ENCODE results near the gene SMIM36.
"Not testable (repeated sequence)": the region's sequence is repeated elsewhere in the genome, so short reads cannot be mapped to it uniquely, and the experiment has no call there.

The SMIM36 gene

DNA sequence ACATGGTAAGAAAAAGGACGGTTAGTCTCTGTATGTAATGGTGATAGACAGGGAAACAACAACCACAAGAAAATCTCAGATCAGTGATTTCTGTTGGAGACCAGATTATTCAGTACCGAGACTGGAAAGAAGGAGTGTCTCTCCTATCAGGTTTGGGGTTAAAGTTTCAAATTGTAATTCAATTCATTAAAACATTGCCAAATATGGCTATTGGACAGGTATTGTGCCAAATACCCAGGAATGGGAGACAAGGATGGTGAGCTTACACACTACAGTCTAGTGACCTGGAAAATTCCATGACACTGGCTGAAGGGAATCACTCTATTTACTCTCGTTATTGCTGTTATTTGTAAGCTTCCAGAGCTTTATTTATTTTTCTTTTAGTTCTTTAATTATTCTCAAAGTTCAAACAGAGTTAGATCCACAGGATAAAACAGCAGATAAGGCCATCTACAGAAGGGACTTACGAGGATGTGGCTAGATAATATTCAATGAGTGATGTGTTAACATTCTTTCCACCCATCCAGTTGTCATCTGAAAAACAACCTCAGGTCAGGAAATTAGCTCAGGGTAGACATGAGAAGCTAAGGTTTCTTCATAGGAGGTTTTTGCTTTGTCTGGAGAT, 64.6 kb downstream of the SMIM36 start:
- H3K4me2 ChIP-seq (ENCODE audit: low read depth, low read length) = no peak overlapping the region
- H3F3A ChIP-seq (ENCODE audit: insufficient read depth, low read length) = no peaks in the 10 kb centered on the region
- no peaks in the 10 kb centered on the region for H3K36me3 ChIP-seq (replicated peaks; ENCODE audit: insufficient read depth, low read length)
- H3K4me3 ChIP-seq (ENCODE audit: low read length) = no peak overlapping the region
- H3K4me1 ChIP-seq (ENCODE audit: low read length) = no peaks in the 10 kb centered on the region
- H3K9me3 ChIP-seq (replicated peaks; ENCODE audit: insufficient read depth, low read length) = no peaks in the 10 kb centered on the region
- TF ChIP-seq EZH2 (optimal IDR thresholded peaks at IDR 0.05; ENCODE audit: low read depth, low read length) = no peak
- no peak for TF ChIP-seq CTCF (IDR thresholded peaks at IDR 0.05; ENCODE audit: low read length)
- no peak for TF ChIP-seq EZH2phosphoT487 (IDR thresholded peaks at IDR 0.05; ENCODE audit: low read length)
- H3K79me2 ChIP-seq (ENCODE audit: low read length) = no peaks in the 10 kb centered on the region
- H3K27me3 ChIP-seq (replicated peaks; ENCODE audit: insufficient read depth, low read length) = no peaks in the 10 kb centered on the region
- no peak for DNase-seq
- no peak overlapping the region for H3K9ac ChIP-seq (ENCODE audit: low read length)
- no peaks in the 10 kb centered on the region for H4K20me1 ChIP-seq (ENCODE audit: insufficient read depth, low read length)
- no peaks in the 10 kb centered on the region for H3K9me2 ChIP-seq (replicated peaks; ENCODE audit: insufficient read depth, low read length)
- no peak overlapping the region for H2AFZ ChIP-seq (ENCODE audit: low read length)
- H3K27ac ChIP-seq (ENCODE audit: low read length) = no peak overlapping the region

GRCh38 chr17:55446004-55446403, 65.2 kb downstream of the SMIM36 start:
- not testable (repeated sequence) for H3K27me3 ChIP-seq (replicated peaks; ENCODE audit: insufficient read depth, low read length); H3K36me3 ChIP-seq (replicated peaks; ENCODE audit: insufficient read depth, low read length); DNase-seq; H3K27ac ChIP-seq (ENCODE audit: low read length); H2AFZ ChIP-seq (ENCODE audit: low read length); H3K4me1 ChIP-seq (ENCODE audit: low read length); H4K20me1 ChIP-seq (ENCODE audit: insufficient read depth, low read length); H3K79me2 ChIP-seq (ENCODE audit: low read length); H3K9me2 ChIP-seq (replicated peaks; ENCODE audit: insufficient read depth, low read length); H3K9ac ChIP-seq (ENCODE audit: low read length); H3K9me3 ChIP-seq (replicated peaks; ENCODE audit: insufficient read depth, low read length); H3K4me2 ChIP-seq (ENCODE audit: low read depth, low read length); H3K4me3 ChIP-seq (ENCODE audit: low read length); H3F3A ChIP-seq (ENCODE audit: insufficient read depth, low read length)

DNA sequence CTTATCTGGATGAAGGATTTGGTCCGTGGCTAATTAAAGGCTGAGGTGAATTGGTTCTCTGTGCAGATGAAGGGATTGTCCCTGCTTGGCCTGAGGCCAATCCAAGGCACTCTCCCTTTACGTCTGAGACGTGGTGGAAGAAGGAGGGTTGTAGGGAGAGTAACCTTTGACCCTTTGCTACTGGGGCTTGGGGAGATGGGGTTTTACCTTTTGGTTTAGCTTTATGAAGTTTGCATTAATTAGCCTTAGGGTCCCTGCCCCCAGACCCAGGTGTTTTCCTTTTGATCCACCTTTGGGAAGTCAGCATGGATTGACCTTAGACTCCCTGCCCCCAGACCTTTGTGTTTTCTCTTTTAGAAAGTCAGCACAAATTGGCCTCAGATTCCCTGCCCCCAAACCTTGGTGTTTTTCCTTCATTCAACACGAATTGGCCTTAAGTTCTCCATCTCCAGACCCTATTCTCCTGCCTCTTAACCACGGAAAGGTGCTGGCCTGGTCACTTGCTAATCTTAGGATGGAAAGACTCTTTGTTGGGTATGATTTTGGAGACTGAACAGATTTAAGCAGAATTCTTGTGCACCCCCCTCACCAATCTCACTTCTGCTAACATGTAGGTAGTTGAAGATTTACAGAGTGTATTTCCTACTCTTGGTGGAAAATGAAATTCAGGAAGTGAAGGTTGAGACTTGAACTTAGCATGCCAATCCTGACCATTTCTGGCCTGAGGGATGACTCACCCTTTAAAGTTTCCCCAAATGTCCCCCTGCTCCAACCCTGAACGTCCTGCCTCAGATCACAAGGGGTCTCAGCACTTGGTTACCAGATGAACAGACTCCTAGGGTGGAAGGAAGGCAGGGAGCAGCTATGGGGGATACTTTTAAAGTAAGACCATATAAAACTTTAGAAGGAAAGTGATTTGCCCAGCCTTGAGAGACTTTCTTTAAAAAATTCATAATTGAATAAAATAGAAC, 66.5 kb downstream of the SMIM36 start:
- H3K36me3 ChIP-seq (replicated peaks; ENCODE audit: insufficient read depth, low read length) = no peaks in the 10 kb centered on the region
- H3K9me3 ChIP-seq (replicated peaks; ENCODE audit: insufficient read depth, low read length) = no peaks in the 10 kb centered on the region
- H3K27me3 ChIP-seq (replicated peaks; ENCODE audit: insufficient read depth, low read length) = no peaks in the 10 kb centered on the region
- no peaks in the 10 kb centered on the region for H3F3A ChIP-seq (ENCODE audit: insufficient read depth, low read length)
- H2AFZ ChIP-seq (ENCODE audit: low read length) = no peak overlapping the region
- H4K20me1 ChIP-seq (ENCODE audit: insufficient read depth, low read length) = no peaks in the 10 kb centered on the region
- H3K79me2 ChIP-seq (ENCODE audit: low read length) = no peaks in the 10 kb centered on the region
- TF ChIP-seq CTCF (IDR thresholded peaks at IDR 0.05; ENCODE audit: low read length) = no peak
- TF ChIP-seq EZH2phosphoT487 (IDR thresholded peaks at IDR 0.05; ENCODE audit: low read length) = no peak
- TF ChIP-seq EZH2 (optimal IDR thresholded peaks at IDR 0.05; ENCODE audit: low read depth, low read length) = no peak
- no peaks in the 10 kb centered on the region for H3K4me1 ChIP-seq (ENCODE audit: low read length)
- H3K9me2 ChIP-seq (replicated peaks; ENCODE audit: insufficient read depth, low read length) = no peaks in the 10 kb centered on the region
- DNase-seq = no peak
- H3K4me3 ChIP-seq (ENCODE audit: low read length) = no peak overlapping the region
- H3K9ac ChIP-seq (ENCODE audit: low read length) = no peak overlapping the region
- no peak overlapping the region for H3K27ac ChIP-seq (ENCODE audit: low read length)
- no peak overlapping the region for H3K4me2 ChIP-seq (ENCODE audit: low read depth, low read length)

DNA sequence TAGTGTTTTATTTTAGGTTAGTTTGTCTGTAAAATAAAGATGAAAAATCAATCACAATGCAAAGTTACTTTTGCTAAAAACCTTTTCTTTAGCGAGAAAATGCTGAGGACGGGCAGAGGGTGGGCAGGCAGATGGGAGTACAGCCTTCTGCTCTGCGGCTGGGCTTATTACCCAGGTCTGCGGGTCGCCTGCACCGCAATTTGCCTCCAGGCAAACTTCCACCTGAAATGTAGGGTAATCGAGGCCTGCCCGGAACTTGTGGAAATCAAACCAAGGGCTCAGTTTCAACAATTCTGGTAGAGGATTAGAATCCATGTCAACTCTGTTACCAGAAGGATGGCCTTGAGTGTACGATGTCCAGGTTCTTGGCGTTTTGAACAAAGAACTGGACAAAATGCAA, 67.3 kb downstream of the SMIM36 start:
- no peak for DNase-seq
- H3K79me2 ChIP-seq (ENCODE audit: low read length) = no peaks in the 10 kb centered on the region
- H3K27ac ChIP-seq (ENCODE audit: low read length) = no peak overlapping the region
- H3K4me3 ChIP-seq (ENCODE audit: low read length) = no peak overlapping the region
- no peaks in the 10 kb centered on the region for H3K4me1 ChIP-seq (ENCODE audit: low read length)
- H2AFZ ChIP-seq (ENCODE audit: low read length) = no peak overlapping the region
- H3K4me2 ChIP-seq (ENCODE audit: low read depth, low read length) = no peak overlapping the region
- H3K9me2 ChIP-seq (replicated peaks; ENCODE audit: insufficient read depth, low read length) = no peaks in the 10 kb centered on the region
- H3K27me3 ChIP-seq (replicated peaks; ENCODE audit: insufficient read depth, low read length) = no peaks in the 10 kb centered on the region
- H3K36me3 ChIP-seq (replicated peaks; ENCODE audit: insufficient read depth, low read length) = no peaks in the 10 kb centered on the region
- H3K9ac ChIP-seq (ENCODE audit: low read length) = no peak overlapping the region
- TF ChIP-seq EZH2 (optimal IDR thresholded peaks at IDR 0.05; ENCODE audit: low read depth, low read length) (no peak), CTCF (IDR thresholded peaks at IDR 0.05; ENCODE audit: low read length) (no peak), EZH2phosphoT487 (IDR thresholded peaks at IDR 0.05; ENCODE audit: low read length) (no peak)
- H3F3A ChIP-seq (ENCODE audit: insufficient read depth, low read length) = no peaks in the 10 kb centered on the region
- H4K20me1 ChIP-seq (ENCODE audit: insufficient read depth, low read length) = no peaks in the 10 kb centered on the region
- H3K9me3 ChIP-seq (replicated peaks; ENCODE audit: insufficient read depth, low read length) = no peaks in the 10 kb centered on the region
